Smooth muscle cell (in vitro differentiated cells): ENCODE data around the gene FARP1. TPM values are rescaled to one million over a fixed set of nuclear protein-coding genes. Genes with fewer than 3 reads are reported as not detected.

ENCODE experiments used
- DNase-seq: peaks from one replicate; lab custom pipeline; 2025; ENCODE audit not compliant: unreplicated experiment; lab: John Stamatoyannopoulos, UW
- H2AFZ ChIP-seq: fragments of 200-600 bp; sonication (generic); 2 replicates; pipeline ENCODE4 v1.6.0; 2016; ENCODE audit warnings: antibody characterized with exemption, low read depth, mild to moderate bottlenecking
- H3F3A ChIP-seq: fragments of 200-600 bp; sonication (generic); 2 replicates; pipeline ENCODE4 v1.6.0; 2017; ENCODE audit warnings: antibody characterized with exemption, low read depth
- H3K27ac ChIP-seq: fragments of 200-600 bp; sonication (generic); 2 replicates; pipeline ENCODE4 v1.5.1; 2016; ENCODE audit warnings: low read depth, mild to moderate bottlenecking
- H3K27me3 ChIP-seq: fragments of 200-600 bp; sonication (generic); 2 replicates; pipeline ENCODE4 v1.6.1; 2016; ENCODE audit warnings: low read depth, mild to moderate bottlenecking
- H3K36me3 ChIP-seq: fragments of 200-600 bp; sonication (generic); 2 replicates; pipeline ENCODE4 v1.5.1; 2016; ENCODE audit warnings: low read depth
- H3K4me1 ChIP-seq: fragments of 200-600 bp; sonication (generic); 2 replicates; pipeline ENCODE4 v1.5.1; 2016; ENCODE audit warnings: low read depth
- H3K4me2 ChIP-seq: fragments of 200-600 bp; sonication (generic); 2 replicates; pipeline ENCODE4 v1.6.0; 2016; ENCODE audit warnings: mild to moderate bottlenecking
- H3K4me3 ChIP-seq: fragments of 200-600 bp; sonication (generic); 2 replicates; pipeline ENCODE4 v1.5.1; 2016; ENCODE audit warnings: mild to moderate bottlenecking
- H3K79me2 ChIP-seq: fragments of 200-600 bp; sonication (generic); 2 replicates; pipeline ENCODE4 v1.6.0; 2016; ENCODE audit warnings: low read depth, mild to moderate bottlenecking
- H3K9ac ChIP-seq: fragments of 200-600 bp; sonication (generic); 2 replicates; pipeline ENCODE4 v1.6.0; 2016; ENCODE audit warnings: low read depth
- H3K9me3 ChIP-seq: fragments of 200-600 bp; sonication (generic); replicated peaks from 2 replicates; pipeline ENCODE4 v1.5.1; 2016; ENCODE audit warnings: low read depth
- H4K20me1 ChIP-seq: fragments of 200-600 bp; sonication (generic); 2 replicates; pipeline ENCODE4 v1.6.0; 2016; ENCODE audit warnings: low read depth
- WGBS: methylation state at CpG from one replicate; pipeline ENCODE4 v1.1.7; 2016; ENCODE audit warnings: low lambda C conversion rate; 5-methylcytosine and 5-hydroxymethylcytosine counted together
- polyA plus RNA-seq: library from polyadenylated mRNA; unstranded; fragments of >200 nt; fragmentation: Nextera tagmentation; extraction: Ambion mirVana; gene quantifications from 2 replicates; pipeline ENCODE4 v1.2.1, GENCODE V29; 2016
- total RNA-seq: library from RNA; depleted of rRNA; stranded (reverse); fragments of >200 nt; gene quantifications from 2 replicates; pipeline ENCODE4 v1.2.3, GENCODE V29; 2014
- TF ChIP-seq, protein P1 (sequence below): fragments of 200-600 bp; sonication (generic); IDR thresholded peaks from 2 replicates; pipeline ENCODE4 v1.5.1; 2017; ENCODE audit warnings: borderline replicate concordance, mild to moderate bottlenecking, antibody characterized with exemption; ENCODE audit not compliant: insufficient read depth, poor library complexity, severe bottlenecking

Gene FARP1
- total and polyA plus RNA-seq, 2 experiments from 2014 or later: 59.4 to 104 TPM

DNA sequence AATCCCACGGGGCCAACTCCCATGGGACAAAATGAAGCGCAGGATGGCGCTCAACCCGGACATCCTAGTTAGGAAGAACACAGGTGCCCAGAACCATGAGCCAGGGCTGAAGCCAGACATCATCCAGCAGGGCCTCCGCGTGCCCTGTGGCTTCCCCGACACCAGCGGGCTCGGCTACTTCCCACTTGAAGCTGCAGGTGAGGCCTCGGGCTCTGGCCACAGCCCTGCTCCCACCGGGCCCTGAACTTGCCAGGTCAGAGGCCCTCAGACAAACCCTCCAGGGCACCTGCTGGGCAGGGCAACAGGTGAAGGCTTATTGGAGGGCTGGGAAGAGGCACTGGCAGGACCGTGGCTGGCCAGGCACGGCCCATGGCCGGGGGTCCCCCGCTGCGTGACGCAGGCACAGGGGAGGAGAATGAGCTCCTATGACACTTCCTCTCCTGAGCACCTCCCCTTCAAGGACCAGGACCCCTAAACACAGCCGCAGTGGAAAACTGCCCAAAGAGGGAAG is 316.3 kb downstream of the FARP1 start:
- Histone ChIP-seq H2AFZ (no peak overlapping the region), H3K36me3 (peaks cover 4% of the 10 kb centered on the region), H3K9me3 (no peaks in the 10 kb centered on the region), H3K9ac (no peak overlapping the region), H3K79me2 (peaks cover 20% of the 10 kb centered on the region), H3K4me3 (no peak overlapping the region), H4K20me1 (peaks cover 54% of the 10 kb centered on the region), H3F3A (peaks cover 11% of the 10 kb centered on the region), H3K4me1 (no peaks in the 10 kb centered on the region), H3K27me3 (no peaks in the 10 kb centered on the region), H3K4me2 (no peak overlapping the region), H3K27ac (no peak overlapping the region)
- no peak for DNase-seq
- WGBS: 97% methylated on average over 18 of the region's 18 CpGs
- TF ChIP-seq, protein P1, sequence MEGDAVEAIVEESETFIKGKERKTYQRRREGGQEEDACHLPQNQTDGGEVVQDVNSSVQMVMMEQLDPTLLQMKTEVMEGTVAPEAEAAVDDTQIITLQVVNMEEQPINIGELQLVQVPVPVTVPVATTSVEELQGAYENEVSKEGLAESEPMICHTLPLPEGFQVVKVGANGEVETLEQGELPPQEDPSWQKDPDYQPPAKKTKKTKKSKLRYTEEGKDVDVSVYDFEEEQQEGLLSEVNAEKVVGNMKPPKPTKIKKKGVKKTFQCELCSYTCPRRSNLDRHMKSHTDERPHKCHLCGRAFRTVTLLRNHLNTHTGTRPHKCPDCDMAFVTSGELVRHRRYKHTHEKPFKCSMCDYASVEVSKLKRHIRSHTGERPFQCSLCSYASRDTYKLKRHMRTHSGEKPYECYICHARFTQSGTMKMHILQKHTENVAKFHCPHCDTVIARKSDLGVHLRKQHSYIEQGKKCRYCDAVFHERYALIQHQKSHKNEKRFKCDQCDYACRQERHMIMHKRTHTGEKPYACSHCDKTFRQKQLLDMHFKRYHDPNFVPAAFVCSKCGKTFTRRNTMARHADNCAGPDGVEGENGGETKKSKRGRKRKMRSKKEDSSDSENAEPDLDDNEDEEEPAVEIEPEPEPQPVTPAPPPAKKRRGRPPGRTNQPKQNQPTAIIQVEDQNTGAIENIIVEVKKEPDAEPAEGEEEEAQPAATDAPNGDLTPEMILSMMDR: no peak

DNA sequence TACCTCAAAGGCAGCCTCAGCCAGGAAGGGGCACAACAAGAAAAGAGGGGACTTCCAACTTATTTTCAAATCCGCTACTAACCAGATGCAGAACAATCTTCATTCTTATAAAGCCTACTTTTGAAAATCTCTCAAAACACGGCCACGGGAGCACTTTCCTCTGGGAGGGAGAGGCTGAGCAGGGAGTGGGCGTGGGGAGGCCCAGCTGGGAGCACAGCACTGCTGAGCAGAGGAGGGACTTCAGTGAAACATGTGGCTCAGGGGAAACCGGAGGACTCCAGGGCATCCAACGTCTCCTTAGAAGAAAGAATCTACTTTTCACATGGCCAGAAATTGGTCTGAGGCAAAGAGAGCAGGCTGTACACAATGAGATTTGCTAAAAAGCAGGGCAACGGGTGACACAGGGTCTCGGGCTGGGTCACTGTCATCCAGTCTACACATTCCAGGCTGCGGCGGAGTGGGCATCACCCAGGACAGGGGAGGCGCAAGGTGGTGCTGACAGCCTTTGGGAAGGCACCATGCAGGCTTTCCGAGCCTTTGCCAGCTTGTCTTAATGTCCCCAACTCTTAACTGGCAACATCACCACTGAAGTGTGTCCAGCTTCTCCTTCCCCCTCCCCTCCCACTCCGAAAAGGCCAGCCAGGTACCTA is 317.0 kb downstream of the FARP1 start:
- peaks cover 20% of the 10 kb centered on the region for H3K79me2 ChIP-seq
- WGBS: 92% methylated on average over 13 of the region's 13 CpGs

DNA sequence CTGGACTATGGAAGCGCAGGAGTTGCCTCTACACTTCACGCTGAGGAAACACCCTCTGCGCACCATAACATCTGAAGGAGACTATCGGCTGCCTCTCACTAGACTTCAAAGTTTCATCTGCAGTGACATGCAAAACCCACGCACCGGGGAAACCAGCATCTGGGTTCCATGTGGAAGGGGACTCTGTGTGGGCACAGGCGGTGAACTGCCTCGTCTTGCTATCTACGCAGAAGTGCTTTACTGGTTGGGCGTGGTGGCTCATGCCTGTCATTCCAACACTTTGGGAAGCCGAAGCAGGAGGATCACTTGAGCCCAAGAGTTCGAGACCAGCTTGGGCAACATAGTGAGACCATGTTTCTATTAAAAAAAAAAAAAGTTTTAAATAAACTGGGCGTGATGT is 317.6 kb downstream of the FARP1 start:
- 76% methylated on average over 13 of the region's 13 CpGs for WGBS
- no peak for DNase-seq

More for the DNA sequence above, 317.0 kb downstream of the FARP1 start:
- Histone ChIP-seq H3K4me3 (no peak overlapping the region), H3K4me1 (no peaks in the 10 kb centered on the region), H4K20me1 (peaks cover 48% of the 10 kb centered on the region), H3F3A (peaks cover 9% of the 10 kb centered on the region), H3K36me3 (peaks cover 4% of the 10 kb centered on the region), H3K27ac (no peak overlapping the region), H2AFZ (no peak overlapping the region), H3K27me3 (no peaks in the 10 kb centered on the region), H3K4me2 (no peak overlapping the region), H3K9me3 (no peaks in the 10 kb centered on the region), H3K9ac (no peak overlapping the region)
- no peak for DNase-seq
- TF ChIP-seq, protein P1: no peak

More for the DNA sequence above, 317.6 kb downstream of the FARP1 start:
- no peak overlapping the region for H3K4me2 ChIP-seq
- H3K79me2 ChIP-seq: peaks cover 22% of the 10 kb centered on the region
- H3K4me3 ChIP-seq: no peak overlapping the region
- H3K9me3 ChIP-seq: no peaks in the 10 kb centered on the region
- TF ChIP-seq, protein P1: no peak
- no peak overlapping the region for H2AFZ ChIP-seq
- peaks cover 4% of the 10 kb centered on the region for H3K36me3 ChIP-seq
- peaks cover 41% of the 10 kb centered on the region for H4K20me1 ChIP-seq
- H3K9ac ChIP-seq: no peak overlapping the region
- no peak overlapping the region for H3K27ac ChIP-seq
- no peaks in the 10 kb centered on the region for H3K27me3 ChIP-seq
- peaks cover 3% of the 10 kb centered on the region for H3F3A ChIP-seq
- no peaks in the 10 kb centered on the region for H3K4me1 ChIP-seq
